ENCODE results near the gene ZDHHC24.

The ZDHHC24 gene

GRCh38 chr11:66566221-66566620 is 20.4 kb upstream of the ZDHHC24 start:
- H3K4me1 ChIP-seq (ENCODE audit: control insufficient read depth, insufficient read depth, low read length, poor library complexity, severe bottlenecking): peaks cover 5% of the 10 kb centered on the region

GRCh38 chr11:66564984-66565383 is 19.1 kb upstream of the ZDHHC24 start:
- no peaks in the 10 kb centered on the region for H3K36me3 ChIP-seq (ENCODE audit: control insufficient read depth, insufficient read depth, low read length)
- H3K27me3 ChIP-seq (replicated peaks; ENCODE audit: control insufficient read depth, insufficient read depth, low read length, poor library complexity, severe bottlenecking): no peaks in the 10 kb centered on the region
- H3K4me3 ChIP-seq (ENCODE audit: insufficient read depth, low read depth, low read length, poor library complexity, severe bottlenecking): no peak overlapping the region
- H3K9me3 ChIP-seq (ENCODE audit: control insufficient read depth, low read length): no peaks in the 10 kb centered on the region
- H3K4me1 ChIP-seq (ENCODE audit: control insufficient read depth, insufficient read depth, low read length, poor library complexity, severe bottlenecking): peaks cover 5% of the 10 kb centered on the region
- H3K27ac ChIP-seq (ENCODE audit: insufficient read depth, low read length, poor library complexity, severe bottlenecking): no peak overlapping the region
- no peak for DNase-seq

More at GRCh38 chr11:66566221-66566620, 20.4 kb upstream of the ZDHHC24 start:
- Histone ChIP-seq H3K4me3 (ENCODE audit: insufficient read depth, low read depth, low read length, poor library complexity, severe bottlenecking) (no peak overlapping the region), H3K27me3 (replicated peaks; ENCODE audit: control insufficient read depth, insufficient read depth, low read length, poor library complexity, severe bottlenecking) (no peaks in the 10 kb centered on the region), H3K36me3 (ENCODE audit: control insufficient read depth, insufficient read depth, low read length) (no peaks in the 10 kb centered on the region), H3K27ac (ENCODE audit: insufficient read depth, low read length, poor library complexity, severe bottlenecking) (no peak overlapping the region), H3K9me3 (ENCODE audit: control insufficient read depth, low read length) (no peaks in the 10 kb centered on the region)
- no peak for DNase-seq

- H3K27ac ChIP-seq (ENCODE audit: insufficient read depth, low read length, poor library complexity, severe bottlenecking): no peak overlapping the region
- no peak for DNase-seq
- no peaks in the 10 kb centered on the region for H3K27me3 ChIP-seq (replicated peaks; ENCODE audit: control insufficient read depth, insufficient read depth, low read length, poor library complexity, severe bottlenecking)
- H3K4me1 ChIP-seq (ENCODE audit: control insufficient read depth, insufficient read depth, low read length, poor library complexity, severe bottlenecking): peaks cover 5% of the 10 kb centered on the region
- no peaks in the 10 kb centered on the region for H3K36me3 ChIP-seq (ENCODE audit: control insufficient read depth, insufficient read depth, low read length)
- H3K9me3 ChIP-seq (ENCODE audit: control insufficient read depth, low read length): no peaks in the 10 kb centered on the region
- no peak overlapping the region for H3K4me3 ChIP-seq (ENCODE audit: insufficient read depth, low read depth, low read length, poor library complexity, severe bottlenecking)
These were observed 18.7 kb upstream of the ZDHHC24 start for GRCh38 chr11:66564538-66564937.

- DNase-seq: no peak
- peaks cover 8% of the 10 kb centered on the region for H3K4me1 ChIP-seq (ENCODE audit: control insufficient read depth, insufficient read depth, low read length, poor library complexity, severe bottlenecking)
- H3K9me3 ChIP-seq (ENCODE audit: control insufficient read depth, low read length): no peaks in the 10 kb centered on the region
- no peaks in the 10 kb centered on the region for H3K27me3 ChIP-seq (replicated peaks; ENCODE audit: control insufficient read depth, insufficient read depth, low read length, poor library complexity, severe bottlenecking)
- H3K4me3 ChIP-seq (ENCODE audit: insufficient read depth, low read depth, low read length, poor library complexity, severe bottlenecking): no peak overlapping the region
- H3K27ac ChIP-seq (ENCODE audit: insufficient read depth, low read length, poor library complexity, severe bottlenecking): no peak overlapping the region
- H3K36me3 ChIP-seq (ENCODE audit: control insufficient read depth, insufficient read depth, low read length): no peaks in the 10 kb centered on the region
These were observed 18.0 kb upstream of the ZDHHC24 start for GRCh38 chr11:66563832-66564231.

GRCh38 chr11:66562907-66563583 is 17.2 kb upstream of the ZDHHC24 start:
- no peak overlapping the region for H3K27ac ChIP-seq (ENCODE audit: insufficient read depth, low read length, poor library complexity, severe bottlenecking)
- peaks cover 9% of the 10 kb centered on the region for H3K4me1 ChIP-seq (ENCODE audit: control insufficient read depth, insufficient read depth, low read length, poor library complexity, severe bottlenecking)
- no peaks in the 10 kb centered on the region for H3K36me3 ChIP-seq (ENCODE audit: control insufficient read depth, insufficient read depth, low read length)
- H3K27me3 ChIP-seq (replicated peaks; ENCODE audit: control insufficient read depth, insufficient read depth, low read length, poor library complexity, severe bottlenecking): no peaks in the 10 kb centered on the region
- H3K4me3 ChIP-seq (ENCODE audit: insufficient read depth, low read depth, low read length, poor library complexity, severe bottlenecking): no peak overlapping the region
- no peaks in the 10 kb centered on the region for H3K9me3 ChIP-seq (ENCODE audit: control insufficient read depth, low read length)
- DNase-seq: no peak

GRCh38 chr11:66562275-66562674 is 16.4 kb upstream of the ZDHHC24 start:
- H3K4me3 ChIP-seq (ENCODE audit: insufficient read depth, low read depth, low read length, poor library complexity, severe bottlenecking): no peak overlapping the region
- no peaks in the 10 kb centered on the region for H3K27me3 ChIP-seq (replicated peaks; ENCODE audit: control insufficient read depth, insufficient read depth, low read length, poor library complexity, severe bottlenecking)
- H3K36me3 ChIP-seq (ENCODE audit: control insufficient read depth, insufficient read depth, low read length): no peaks in the 10 kb centered on the region
- DNase-seq: no peak
- peaks cover 4% of the 10 kb centered on the region for H3K4me1 ChIP-seq (ENCODE audit: control insufficient read depth, insufficient read depth, low read length, poor library complexity, severe bottlenecking)
- H3K9me3 ChIP-seq (ENCODE audit: control insufficient read depth, low read length): no peaks in the 10 kb centered on the region
- H3K27ac ChIP-seq (ENCODE audit: insufficient read depth, low read length, poor library complexity, severe bottlenecking): no peak overlapping the region

GRCh38 chr11:66561975-66562248 is 16.1 kb upstream of the ZDHHC24 start:
- Histone ChIP-seq H3K27ac (ENCODE audit: insufficient read depth, low read length, poor library complexity, severe bottlenecking) (no peak overlapping the region), H3K36me3 (ENCODE audit: control insufficient read depth, insufficient read depth, low read length) (no peaks in the 10 kb centered on the region), H3K27me3 (replicated peaks; ENCODE audit: control insufficient read depth, insufficient read depth, low read length, poor library complexity, severe bottlenecking) (no peaks in the 10 kb centered on the region), H3K4me1 (ENCODE audit: control insufficient read depth, insufficient read depth, low read length, poor library complexity, severe bottlenecking) (peaks cover 4% of the 10 kb centered on the region), H3K9me3 (ENCODE audit: control insufficient read depth, low read length) (no peaks in the 10 kb centered on the region), H3K4me3 (ENCODE audit: insufficient read depth, low read depth, low read length, poor library complexity, severe bottlenecking) (no peak overlapping the region)
- DNase-seq: no peak

GRCh38 chr11:66561178-66561974 is 15.5 kb upstream of the ZDHHC24 start:
- Histone ChIP-seq H3K36me3 (ENCODE audit: control insufficient read depth, insufficient read depth, low read length) (no peaks in the 10 kb centered on the region), H3K9me3 (ENCODE audit: control insufficient read depth, low read length) (no peaks in the 10 kb centered on the region), H3K4me3 (ENCODE audit: insufficient read depth, low read depth, low read length, poor library complexity, severe bottlenecking) (no peak overlapping the region), H3K4me1 (ENCODE audit: control insufficient read depth, insufficient read depth, low read length, poor library complexity, severe bottlenecking) (peaks cover 4% of the 10 kb centered on the region), H3K27ac (ENCODE audit: insufficient read depth, low read length, poor library complexity, severe bottlenecking) (no peak overlapping the region), H3K27me3 (replicated peaks; ENCODE audit: control insufficient read depth, insufficient read depth, low read length, poor library complexity, severe bottlenecking) (no peaks in the 10 kb centered on the region)
- no peak for DNase-seq

GRCh38 chr11:66559866-66560676 is 14.2 kb upstream of the ZDHHC24 start:
- H3K27me3 ChIP-seq (replicated peaks; ENCODE audit: control insufficient read depth, insufficient read depth, low read length, poor library complexity, severe bottlenecking): no peaks in the 10 kb centered on the region
- no peak overlapping the region for H3K4me3 ChIP-seq (ENCODE audit: insufficient read depth, low read depth, low read length, poor library complexity, severe bottlenecking)
- no peaks in the 10 kb centered on the region for H3K9me3 ChIP-seq (ENCODE audit: control insufficient read depth, low read length)
- no peaks in the 10 kb centered on the region for H3K36me3 ChIP-seq (ENCODE audit: control insufficient read depth, insufficient read depth, low read length)
- no peak for DNase-seq
- no peak overlapping the region for H3K27ac ChIP-seq (ENCODE audit: insufficient read depth, low read length, poor library complexity, severe bottlenecking)
- peaks cover 4% of the 10 kb centered on the region for H3K4me1 ChIP-seq (ENCODE audit: control insufficient read depth, insufficient read depth, low read length, poor library complexity, severe bottlenecking)
